Astrocyte of the hippocampus (primary cell): Measurements from ENCODE around the gene TBC1D16.

Experiments used
- DNase-seq: peaks from one replicate; pipeline ENCODE4 v3.0.0; 2011; ENCODE audit warnings: low read depth, low spot score

The TBC1D16 gene

GRCh38 chr17:79927688-79928501 lies 107.8 kb downstream of the TBC1D16 start:
- no peak for DNase-seq

GRCh38 chr17:79927136-79927661 lies 108.5 kb downstream of the TBC1D16 start:
- no peak for DNase-seq

GRCh38 chr17:79926605-79927135 lies 109.0 kb downstream of the TBC1D16 start:
- DNase-seq: no peak

GRCh38 chr17:79926142-79926604 lies 109.5 kb downstream of the TBC1D16 start:
- no peak for DNase-seq

GRCh38 chr17:79925242-79925957 lies 110.3 kb downstream of the TBC1D16 start:
- DNase-seq: peak; percentile 84

- DNase-seq: no peak
Observed at GRCh38 chr17:79924639-79924976, 111.1 kb downstream of the TBC1D16 start.

- no peak for DNase-seq
Observed at GRCh38 chr17:79923974-79924638, 111.6 kb downstream of the TBC1D16 start.

GRCh38 chr17:79922798-79923197 lies 112.9 kb downstream of the TBC1D16 start:
- no peak for DNase-seq

- no peak for DNase-seq
Observed at GRCh38 chr17:79922116-79922601, 113.5 kb downstream of the TBC1D16 start.

- no peak for DNase-seq
Observed at GRCh38 chr17:79921411-79922115, 114.1 kb downstream of the TBC1D16 start.

GRCh38 chr17:79920751-79921410 lies 114.8 kb downstream of the TBC1D16 start:
- DNase-seq: no peak

- no peak for DNase-seq
Observed at GRCh38 chr17:79919862-79920720, 115.6 kb downstream of the TBC1D16 start.

GRCh38 chr17:79919164-79919585 lies 116.5 kb downstream of the TBC1D16 start:
- peak; percentile 68 for DNase-seq

GRCh38 chr17:79918581-79919163 lies 117.0 kb downstream of the TBC1D16 start:
- no peak for DNase-seq

- DNase-seq: no peak
Observed at GRCh38 chr17:79917902-79918484, 117.7 kb downstream of the TBC1D16 start.

- no peak for DNase-seq
Observed at GRCh38 chr17:79916991-79917901, 118.4 kb downstream of the TBC1D16 start.

- no peak for DNase-seq
Observed at GRCh38 chr17:79916506-79916905, 119.2 kb downstream of the TBC1D16 start.
